ENCODE data around the gene ROBO1. TPM values are rescaled to one million over a fixed set of nuclear protein-coding genes. Genes with fewer than 3 reads are reported as not detected.
A peak's percentile ranks its signal among the peaks of the same experiment; 100 is the strongest.
"Not testable (repeated sequence)": the region's sequence is repeated elsewhere in the genome, so short reads cannot be mapped to it uniquely, and the experiment has no call there.

ROBO1 gene
- total RNA-seq, 1 experiment from 2014 or later: 67.6 TPM

DNA sequence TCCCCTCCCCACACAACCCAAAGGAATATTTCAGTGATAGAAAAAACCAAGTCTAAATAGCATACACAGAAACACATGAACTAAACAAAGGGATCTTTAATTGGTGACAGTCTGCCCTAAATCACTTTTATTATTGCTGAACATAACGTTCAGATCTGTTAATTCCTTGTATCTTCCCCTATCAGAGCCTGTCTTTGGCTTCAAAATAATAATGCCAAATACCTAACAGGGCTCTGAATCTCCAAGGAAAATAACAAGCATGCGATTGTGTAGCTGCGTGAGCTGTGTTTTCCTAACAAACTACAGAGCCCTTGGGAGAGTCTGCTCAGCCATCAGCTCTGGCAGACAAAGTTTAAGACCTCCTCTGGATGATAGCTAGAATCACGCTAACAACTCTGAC, 1010.1 kb downstream of the ROBO1 start:
- no TSS peak for BruUV-seq (replicated peaks)
- no peak for DNase-seq (ENCODE audit: low spot score)
- ChIA-PET CTCF (no interaction called here), POLR2A (ENCODE audit: low non-redundant PET) (no interaction called here)
- intact Hi-C loops (cut with micrococcal nuclease; ENCODE audit: unreplicated experiment): no loop called here
- no peak overlapping the region for H3K4me3 ChIP-seq (ENCODE audit: low read depth, low read length, poor library complexity, severe bottlenecking)
- no peaks in the 10 kb centered on the region for H3K9me3 ChIP-seq (ENCODE audit: low read depth, low read length, poor library complexity, severe bottlenecking)
- H3K36me3 ChIP-seq (ENCODE audit: insufficient read depth, low read length, poor library complexity, severe bottlenecking): no peaks in the 10 kb centered on the region
- peaks cover 20% of the 10 kb centered on the region for H3K4me1 ChIP-seq (ENCODE audit: insufficient read depth, low read length, poor library complexity, severe bottlenecking)
- no peaks in the 10 kb centered on the region for H3K27me3 ChIP-seq (replicated peaks; ENCODE audit: insufficient read depth, low read depth, low read length, poor library complexity)
- H3K27ac ChIP-seq (ENCODE audit: low read depth, low read length, poor library complexity, severe bottlenecking): peak overlapping the region; percentile 27
- TF ChIP-seq EZH2 (IDR thresholded peaks at IDR 0.05; ENCODE audit: borderline replicate concordance, low read depth, low read length, poor library complexity, severe bottlenecking): no peak
- TF ChIP-seq, protein P1, sequence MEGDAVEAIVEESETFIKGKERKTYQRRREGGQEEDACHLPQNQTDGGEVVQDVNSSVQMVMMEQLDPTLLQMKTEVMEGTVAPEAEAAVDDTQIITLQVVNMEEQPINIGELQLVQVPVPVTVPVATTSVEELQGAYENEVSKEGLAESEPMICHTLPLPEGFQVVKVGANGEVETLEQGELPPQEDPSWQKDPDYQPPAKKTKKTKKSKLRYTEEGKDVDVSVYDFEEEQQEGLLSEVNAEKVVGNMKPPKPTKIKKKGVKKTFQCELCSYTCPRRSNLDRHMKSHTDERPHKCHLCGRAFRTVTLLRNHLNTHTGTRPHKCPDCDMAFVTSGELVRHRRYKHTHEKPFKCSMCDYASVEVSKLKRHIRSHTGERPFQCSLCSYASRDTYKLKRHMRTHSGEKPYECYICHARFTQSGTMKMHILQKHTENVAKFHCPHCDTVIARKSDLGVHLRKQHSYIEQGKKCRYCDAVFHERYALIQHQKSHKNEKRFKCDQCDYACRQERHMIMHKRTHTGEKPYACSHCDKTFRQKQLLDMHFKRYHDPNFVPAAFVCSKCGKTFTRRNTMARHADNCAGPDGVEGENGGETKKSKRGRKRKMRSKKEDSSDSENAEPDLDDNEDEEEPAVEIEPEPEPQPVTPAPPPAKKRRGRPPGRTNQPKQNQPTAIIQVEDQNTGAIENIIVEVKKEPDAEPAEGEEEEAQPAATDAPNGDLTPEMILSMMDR (conservative IDR thresholded peaks at IDR 0.05; ENCODE audit: low read depth, low read length): no peak

DNA sequence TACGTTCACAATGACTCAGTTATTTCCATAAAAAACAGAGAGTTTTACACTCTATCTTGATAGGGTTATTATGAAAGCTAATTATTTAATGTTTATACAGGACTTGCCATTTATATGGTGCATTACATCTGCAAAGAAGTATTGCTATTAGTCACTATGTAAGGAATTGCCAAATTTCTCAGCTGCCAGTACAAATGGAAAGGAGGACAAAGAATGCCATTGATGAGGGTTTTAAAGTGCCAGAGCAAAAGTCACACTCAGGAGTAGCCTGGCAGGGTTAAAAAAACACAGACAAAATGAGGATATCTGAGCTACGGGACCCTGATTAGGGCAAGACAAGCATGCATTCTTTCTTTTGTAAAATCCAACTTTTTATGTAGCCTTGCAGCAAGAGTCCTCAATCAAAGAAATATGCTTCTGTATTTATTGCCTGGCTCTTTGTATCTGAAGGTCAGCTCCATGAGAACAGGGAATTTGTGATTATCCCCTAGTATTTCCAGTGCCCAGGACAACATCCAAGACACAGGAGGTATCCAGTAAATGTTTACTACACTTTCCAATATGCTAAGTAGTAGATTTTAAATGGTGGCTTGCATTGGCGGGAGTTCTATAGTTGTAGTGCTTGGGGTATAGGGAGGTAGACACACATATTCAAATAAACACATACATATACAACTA, 1013.6 kb downstream of the ROBO1 start:
- BruUV-seq (replicated peaks): no TSS peak
- H3K27ac ChIP-seq (ENCODE audit: low read depth, low read length, poor library complexity, severe bottlenecking): no peak overlapping the region
- peaks cover 20% of the 10 kb centered on the region for H3K4me1 ChIP-seq (ENCODE audit: insufficient read depth, low read length, poor library complexity, severe bottlenecking)
- ChIA-PET POLR2A (ENCODE audit: low non-redundant PET) (no interaction called here), CTCF (no interaction called here)
- no peaks in the 10 kb centered on the region for H3K27me3 ChIP-seq (replicated peaks; ENCODE audit: insufficient read depth, low read depth, low read length, poor library complexity)
- TF ChIP-seq EZH2 (IDR thresholded peaks at IDR 0.05; ENCODE audit: borderline replicate concordance, low read depth, low read length, poor library complexity, severe bottlenecking): no peak
- TF ChIP-seq, protein P1 (conservative IDR thresholded peaks at IDR 0.05; ENCODE audit: low read depth, low read length): no peak
- H3K9me3 ChIP-seq (ENCODE audit: low read depth, low read length, poor library complexity, severe bottlenecking): no peaks in the 10 kb centered on the region
- no peaks in the 10 kb centered on the region for H3K36me3 ChIP-seq (ENCODE audit: insufficient read depth, low read length, poor library complexity, severe bottlenecking)
- intact Hi-C loops (cut with micrococcal nuclease; ENCODE audit: unreplicated experiment): no loop called here
- no peak for DNase-seq (ENCODE audit: low spot score)
- H3K4me3 ChIP-seq (ENCODE audit: low read depth, low read length, poor library complexity, severe bottlenecking): no peak overlapping the region

DNA sequence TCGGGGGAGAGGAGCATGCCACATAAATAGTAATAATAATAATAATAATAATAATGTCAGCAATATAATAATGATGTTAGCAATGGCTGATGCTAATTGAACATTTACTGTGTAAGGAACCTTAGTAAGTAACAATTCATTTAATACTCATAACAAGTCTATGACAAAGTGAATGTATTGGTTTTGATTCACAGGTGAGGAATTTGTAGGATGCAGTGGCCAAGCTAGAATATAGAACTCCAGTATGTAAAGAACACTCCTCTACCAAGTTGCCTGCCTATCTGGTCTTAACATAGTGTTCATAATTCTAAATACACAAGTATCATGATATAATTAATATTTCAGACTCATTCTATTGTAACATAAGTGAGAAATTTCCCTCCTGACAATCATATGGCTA, 1016.5 kb downstream of the ROBO1 start:
- CTCF ChIA-PET: no interaction called here
- intact Hi-C loops (cut with micrococcal nuclease; ENCODE audit: unreplicated experiment): no loop called here
- no peaks in the 10 kb centered on the region for H3K9me3 ChIP-seq (ENCODE audit: low read depth, low read length, poor library complexity, severe bottlenecking)
- no peak for DNase-seq (ENCODE audit: low spot score)
- TF ChIP-seq, protein P1 (conservative IDR thresholded peaks at IDR 0.05; ENCODE audit: low read depth, low read length): no peak
- no peak for TF ChIP-seq EZH2 (IDR thresholded peaks at IDR 0.05; ENCODE audit: borderline replicate concordance, low read depth, low read length, poor library complexity, severe bottlenecking)
- peaks cover 8% of the 10 kb centered on the region for H3K4me1 ChIP-seq (ENCODE audit: insufficient read depth, low read length, poor library complexity, severe bottlenecking)
- BruUV-seq (replicated peaks): no TSS peak
- POLR2A ChIA-PET (ENCODE audit: low non-redundant PET): no interaction called here
- H3K36me3 ChIP-seq (ENCODE audit: insufficient read depth, low read length, poor library complexity, severe bottlenecking): no peaks in the 10 kb centered on the region
- H3K27me3 ChIP-seq (replicated peaks; ENCODE audit: insufficient read depth, low read depth, low read length, poor library complexity): no peaks in the 10 kb centered on the region
- no peak overlapping the region for H3K4me3 ChIP-seq (ENCODE audit: low read depth, low read length, poor library complexity, severe bottlenecking)
- no peak overlapping the region for H3K27ac ChIP-seq (ENCODE audit: low read depth, low read length, poor library complexity, severe bottlenecking)

DNA sequence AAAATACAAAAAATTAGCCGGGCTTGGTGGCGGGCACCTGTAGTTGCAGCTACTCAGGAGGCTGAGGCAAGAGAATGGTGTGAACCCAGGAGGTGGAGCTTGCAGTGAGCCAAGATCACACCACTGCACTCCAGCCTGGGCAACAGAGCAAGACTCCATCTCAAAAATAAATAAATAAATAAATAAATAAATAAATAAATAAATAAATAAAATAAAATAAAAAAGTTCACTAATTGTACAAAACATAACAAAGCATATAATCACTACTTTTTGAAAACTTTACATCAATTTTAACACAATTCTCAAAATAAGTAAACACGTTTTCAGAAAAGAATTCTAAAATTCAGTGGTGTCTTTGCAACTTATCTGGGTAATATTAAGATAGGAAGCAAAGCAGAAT, 1017.5 kb downstream of the ROBO1 start:
- H3K9me3 ChIP-seq (ENCODE audit: low read depth, low read length, poor library complexity, severe bottlenecking); H3K27me3 ChIP-seq (replicated peaks; ENCODE audit: insufficient read depth, low read depth, low read length, poor library complexity); H3K4me1 ChIP-seq (ENCODE audit: insufficient read depth, low read length, poor library complexity, severe bottlenecking); CTCF ChIA-PET; POLR2A ChIA-PET (ENCODE audit: low non-redundant PET); H3K27ac ChIP-seq (ENCODE audit: low read depth, low read length, poor library complexity, severe bottlenecking); H3K36me3 ChIP-seq (ENCODE audit: insufficient read depth, low read length, poor library complexity, severe bottlenecking); H3K4me3 ChIP-seq (ENCODE audit: low read depth, low read length, poor library complexity, severe bottlenecking); DNase-seq (ENCODE audit: low spot score); BruUV-seq (replicated peaks); intact Hi-C loops (cut with micrococcal nuclease; ENCODE audit: unreplicated experiment): not testable (repeated sequence)

Measured in A673 (cell line).